HepG2 (cell line): ENCODE measurements around the gene PYGO2. TPM values are rescaled to one million over a fixed set of nuclear protein-coding genes. Genes with fewer than 3 reads are reported as not detected.
A peak's percentile ranks its signal among the peaks of the same experiment; 100 is the strongest.

ENCODE experiments used
- ATAC-seq: fragments of 200-7000 bp; cut with Tn5 transposase; 3 replicates; pipeline ENCODE4 v1.9.1; 2020; ENCODE audit warnings: mild to moderate bottlenecking, moderate library complexity
- BruUV-seq: library from RNA; stranded (reverse); fragments of 400-500 nt; replicated peaks from 2 replicates; lab custom pipeline; 2021; lab: Mats Ljungman, UMichigan
- CTCF ChIA-PET: fragments of 300-600 bp; formaldehyde crosslinking; extraction: SDS; loops from one replicate; lab custom pipeline; 2021; ENCODE audit warnings: low total read pairs, inconsistent platforms, low intra/inter-chr PET ratio; lab: Yijun Ruan, JAX
- POLR2A ChIA-PET: fragments of 350-600 bp; sonication (Branson Sonifier 250); formaldehyde crosslinking; loops from one replicate; lab custom pipeline; 2020; ENCODE audit warnings: antibody characterized with exemption, inconsistent platforms; lab: Yijun Ruan, JAX
- DNase-seq: peaks from one replicate; pipeline ENCODE4 v3.0.0-alpha.2; 2015; ENCODE audit warnings: low spot score
- FAIRE-seq: peaks from 3 replicates; lab custom pipeline; 2011; peaks lifted over from hg19 to GRCh38; lab: Jason Lieb, UNC
- H2AFZ ChIP-seq: one replicate; pipeline ENCODE4 v1.6.1; 2011; ENCODE audit warnings: low read length, inconsistent platforms
- H3K27ac ChIP-seq: fragments of 300-600 bp; 3 replicates; pipeline ENCODE4 v1.8.0; 2011; ENCODE audit warnings: mixed run types, mild to moderate bottlenecking, mixed read lengths, low read length, inconsistent platforms; ENCODE audit not compliant: insufficient read depth; ENCODE audit errors: extremely low read length
- H3K27me3 ChIP-seq, 2 experiments: fragments of 200-600 bp in 1 of 2; 2 replicates in 1 of 2; 3 replicates in 1 of 2; pipeline versions ENCODE4 v1.6.0 to v1.8.0; 2011; ENCODE audit warnings: low read length in 2 of 2, mild to moderate bottlenecking in 2 of 2, moderate library complexity in 2 of 2, inconsistent platforms in 1 of 2; ENCODE audit not compliant: insufficient read depth in 2 of 2, control insufficient read depth in 1 of 2
- H3K36me3 ChIP-seq, 2 experiments: fragments of 200-600 bp in 1 of 2; replicated peaks in 1 of 2; 2 replicates in 1 of 2; 3 replicates in 1 of 2; pipeline versions ENCODE4 v1.5.1 to v1.8.0; 2011; ENCODE audit warnings: low read length in 2 of 2, inconsistent platforms in 1 of 2; ENCODE audit not compliant: insufficient read depth in 2 of 2, control insufficient read depth in 1 of 2
- H3K4me1 ChIP-seq: 2 replicates; pipeline ENCODE4 v1.5.1; 2012; ENCODE audit warnings: low read length, inconsistent platforms; ENCODE audit not compliant: insufficient read depth
- H3K4me2 ChIP-seq: 2 replicates; pipeline ENCODE4 v1.6.0; 2011; ENCODE audit warnings: low read depth, low read length, inconsistent platforms
- H3K4me3 ChIP-seq, 3 experiments: fragments of 200-600 bp in 1 of 3; sonication (generic), shearing (Covaris generic) in 1 of 3; replicated peaks in 1 of 3; 2 replicates each; pipeline ENCODE4 v1.5.1; 2011 to 2016; ENCODE audit warnings: low read length in 3 of 3, inconsistent platforms in 2 of 3, low read depth in 2 of 3, mild to moderate bottlenecking in 2 of 3, control low read depth in 1 of 3, mixed read lengths in 1 of 3; ENCODE audit not compliant: insufficient read depth in 1 of 3
- H3K79me2 ChIP-seq: one replicate; pipeline ENCODE4 v1.6.1; 2011; ENCODE audit warnings: low read length, inconsistent platforms; ENCODE audit not compliant: insufficient read depth
- H3K9ac ChIP-seq: 2 replicates; pipeline ENCODE4 v1.6.0; 2011; ENCODE audit warnings: mild to moderate bottlenecking, low read depth, low read length, inconsistent platforms; ENCODE audit not compliant: insufficient read depth
- H3K9me3 ChIP-seq: 2 replicates; pipeline ENCODE4 v1.5.1; 2012; ENCODE audit warnings: mild to moderate bottlenecking, low read length
- H4K20me1 ChIP-seq: 2 replicates; pipeline ENCODE4 v1.6.0; 2011; ENCODE audit warnings: inconsistent platforms, mild to moderate bottlenecking, low read length, moderate library complexity; ENCODE audit not compliant: insufficient read depth
- ARID3A ChIP-seq: IDR thresholded peaks from 2 replicates; pipeline ENCODE4 v1.6.1; 2012; ENCODE audit warnings: low read depth, low read length, improper control_type of control experiment
- FOSL2 ChIP-seq: sonication (generic); formaldehyde crosslinking; IDR thresholded peaks from 2 replicates; pipeline ENCODE4 v1.4.0; 2020; ENCODE audit warnings: missing genetic modification reagents
- HBP1 ChIP-seq: IDR thresholded peaks from 2 replicates; pipeline ENCODE4 v1.6.1; 2016; ENCODE audit warnings: low read depth, control low read depth
- HNF4A ChIP-seq: sonication (generic); formaldehyde crosslinking; IDR thresholded peaks from 2 replicates; pipeline ENCODE4 v1.4.0; 2020; ENCODE audit warnings: missing genetic modification reagents
- MEF2D ChIP-seq: sonication (generic); formaldehyde crosslinking; IDR thresholded peaks from 2 replicates; pipeline ENCODE4 v1.5.1; 2020; ENCODE audit warnings: mild to moderate bottlenecking, missing genetic modification reagents
- NFATC3 ChIP-seq: sonication (generic); formaldehyde crosslinking; IDR thresholded peaks from 2 replicates; pipeline ENCODE4 v1.5.1; 2020; ENCODE audit warnings: mild to moderate bottlenecking, missing genetic modification reagents
- PRDM15 ChIP-seq: sonication (generic); formaldehyde crosslinking; IDR thresholded peaks from 2 replicates; pipeline ENCODE4 v1.4.0; 2020; ENCODE audit warnings: missing genetic modification reagents
- TGIF2 ChIP-seq: IDR thresholded peaks from 2 replicates; pipeline ENCODE4 v1.6.1; 2016; ENCODE audit warnings: control low read depth, missing compliant biosample characterization
- ZFY ChIP-seq: sonication (generic); formaldehyde crosslinking; IDR thresholded peaks from 2 replicates; pipeline ENCODE4 v1.4.0; 2020; ENCODE audit warnings: missing genetic modification reagents
- ZNF263 ChIP-seq: sonication (generic); formaldehyde crosslinking; IDR thresholded peaks from 2 replicates; pipeline ENCODE4 v1.4.0; 2020; ENCODE audit warnings: missing genetic modification reagents
- ZNF547 ChIP-seq: sonication (generic); formaldehyde crosslinking; IDR thresholded peaks from 2 replicates; pipeline ENCODE4 v1.5.1; 2020; ENCODE audit warnings: mild to moderate bottlenecking, missing genetic modification reagents
- WGBS: methylation state at CpG from one replicate; pipeline ENCODE4 v1.1.6; 2017; ENCODE audit warnings: low lambda C conversion rate; 5-methylcytosine and 5-hydroxymethylcytosine counted together
- in situ Hi-C: cut with HindIII; loops from 2 replicates; pipeline ENCODE4 v1.10.0; 2017; ENCODE audit warnings: low pct_unique_long_range_greater_than_20kb; ENCODE audit not compliant: extremely low pct_ligation_motif_present
- intact Hi-C: fragments of 100-400 bp; cut with micrococcal nuclease; formaldehyde crosslinking; loops from one replicate; pipeline ENCODE4 v1.10.0; 2022; ENCODE audit not compliant: unreplicated experiment
- polyA plus RNA-seq, 8 experiments: library from polyadenylated mRNA; depleted of rRNA in 3 of 8; stranded (reverse) in 7 of 8; unstranded in 1 of 8; fragments of >200 nt; fragmentation: Illumina TruSeq in 4 of 8; extraction: Trizol in 4 of 8; gene quantifications; 2 replicates each; pipeline versions ENCODE4 v1.2.1 to v1.2.3, GENCODE V29; 2011 to 2016; ENCODE audit warnings: low read depth in 4 of 8, missing spikeins in 1 of 8, mixed read lengths in 1 of 8; ENCODE audit not compliant: insufficient read depth in 1 of 8
- total RNA-seq, 5 experiments: library from RNA; depleted of rRNA; stranded (reverse); fragments of >200 nt; fragmentation: Illumina TruSeq; extraction: Trizol; gene quantifications; 2 replicates each; pipeline ENCODE4 v1.2.3, GENCODE V29; 2016; ENCODE audit warnings: low read depth in 1 of 5

The PYGO2 gene
- total and polyA plus RNA-seq, 2 of the 13 experiments (the other 11 are each of a cell fraction or from before 2014, with no cell fraction given), result 20.3 to 21.8 TPM

- in situ Hi-C loops, result no loop called here
- no TSS peak for BruUV-seq
- Histone ChIP-seq H3K9me3 (no peaks in the 10 kb centered on the region), H4K20me1 (no peaks in the 10 kb centered on the region), H3K36me3 (peaks cover 5 to 19% of the 10 kb centered on the region in 2 experiments; a peak in 4 of 5 replicates), H3K4me3 (peak overlapping the region in 1 of 3 experiments; percentile 40; a peak in 1 of 6 replicates), H3K27me3 (no peaks in the 10 kb centered on the region; a peak in 1 of 5 replicates), H3K4me2 (peak overlapping the region; percentile 95), H3K9ac (peak overlapping the region; percentile 89; the same call in 1 of the 2 replicates), H3K79me2 (no peaks in the 10 kb centered on the region), H2AFZ (no peak overlapping the region), H3K4me1 (peaks cover 46% of the 10 kb centered on the region), H3K27ac (peak overlapping the region; percentile 96)
- DNase-seq (no peak), ATAC-seq (no peak), FAIRE-seq (no peak)
- 80% methylated on average over 3 of the region's 3 CpGs for WGBS
- no peak for TF ChIP-seq ZNF547 (CRISPR knock-in tag)
- TF ChIP-seq MEF2D (CRISPR knock-in tag), result peak; percentile 5; the same call in 1 of the 2 replicates
- POLR2A ChIA-PET, result interaction anchor here (0.7 to 4.1 kb wide), 9 partner anchors 10 to 218 kb away, joined by 3 to 91 read pairs (median 6); partner anchors contain the start of genes CKS1B, LENEP, PMVK and SHC1
- intact Hi-C loops, result no loop called here
- CTCF ChIA-PET, result no interaction called here
Observed at GRCh38 chr1:154954541-154954940, 7.0 kb downstream of the PYGO2 start.

GRCh38 chr1:154953611-154954038 is 8.0 kb downstream of the PYGO2 start:
- WGBS, result 67% methylated on average over 2 of the region's 2 CpGs
- Histone ChIP-seq H2AFZ (no peak overlapping the region), H3K4me2 (peak overlapping the region; percentile 95), H3K4me3 (no peak overlapping the region; a peak in 1 of 6 replicates), H3K27me3 (no peaks in the 10 kb centered on the region; a peak in 1 of 5 replicates), H3K9me3 (no peaks in the 10 kb centered on the region), H3K27ac (no peak overlapping the region), H3K36me3 (peaks cover 2 to 10% of the 10 kb centered on the region in 2 experiments; a peak in 4 of 5 replicates), H3K4me1 (peaks cover 46% of the 10 kb centered on the region), H3K9ac (0 out of 2 replicates have a peak overlapping the region, but pooled peaks have one; percentile 2), H3K79me2 (no peaks in the 10 kb centered on the region), H4K20me1 (no peaks in the 10 kb centered on the region)
- intact Hi-C loops (no loop called here), in situ Hi-C loops (no loop called here)
- DNase-seq, result no peak
- ChIA-PET POLR2A (interaction anchor here (1.5 to 4.1 kb wide), 4 partner anchors 17 to 39 kb away, joined by 4 to 91 read pairs (median 6); partner anchors contain the start of genes CKS1B, LENEP, PMVK and SHC1), CTCF (no interaction called here)
- no peak for FAIRE-seq
- BruUV-seq, result no TSS peak
- ATAC-seq, result no peak
- TF ChIP-seq ZNF263 (no peak), HNF4A (CRISPR knock-in tag) (0 out of 2 replicates have a peak, but pooled peaks have one; percentile 26), TGIF2 (CRISPR knock-in tag) (no peak), FOSL2 (no peak), PRDM15 (0 out of 2 replicates have a peak, but pooled peaks have one; percentile 20), ARID3A (no peak), ZFY (CRISPR knock-in tag) (peak; percentile 25; the same call in 1 of the 2 replicates), NFATC3 (CRISPR knock-in tag) (no peak), HBP1 (CRISPR knock-in tag) (no peak)
